ACC112 (cell line): ENCODE data around the gene CEP72.

ENCODE experiments used
- H2AFZ ChIP-seq: fragments of 200-600 bp; sonication (generic); one replicate; pipeline ENCODE4 v1.6.0; 2017; ENCODE audit warnings: antibody characterized with exemption, low read length; ENCODE audit not compliant: unreplicated experiment
- H3K27ac ChIP-seq: fragments of 200-600 bp; sonication (generic); 2 replicates; pipeline ENCODE4 v1.5.1; 2014; ENCODE audit warnings: low read depth, mild to moderate bottlenecking, antibody characterized with exemption, low read length, moderate library complexity
- H3K27me3 ChIP-seq: fragments of 200-600 bp; sonication (generic); 2 replicates; pipeline ENCODE4 v1.6.1; 2014; ENCODE audit warnings: mild to moderate bottlenecking, antibody characterized with exemption, low read length, moderate library complexity, mixed read lengths; ENCODE audit not compliant: insufficient read depth
- H3K36me3 ChIP-seq: fragments of 200-600 bp; sonication (generic); 2 replicates; pipeline ENCODE4 v1.6.1; 2016; ENCODE audit warnings: mild to moderate bottlenecking, antibody characterized with exemption, low read length, moderate library complexity, mixed read lengths; ENCODE audit not compliant: insufficient read depth
- H3K4me1 ChIP-seq: fragments of 200-600 bp; sonication (generic); one replicate; pipeline ENCODE4 v1.6.1; 2016; ENCODE audit warnings: low read length, mixed read lengths; ENCODE audit not compliant: insufficient read depth, unreplicated experiment, control insufficient read depth
- H3K4me3 ChIP-seq: fragments of 200-600 bp; sonication (generic); 2 replicates; pipeline ENCODE4 v1.5.1; 2014; ENCODE audit warnings: mild to moderate bottlenecking, low read depth, low read length
- H3K79me2 ChIP-seq: fragments of 200-600 bp; sonication (generic); one replicate; pipeline ENCODE4 v1.6.0; 2016; ENCODE audit warnings: low read length; ENCODE audit not compliant: control insufficient read depth, unreplicated experiment, insufficient read depth

Gene CEP72

GRCh38 chr5:658103-658502 lies 46.0 kb downstream of the CEP72 start:
- peak overlapping the region; percentile 77 for H3K27ac ChIP-seq
- no peaks in the 10 kb centered on the region for H3K79me2 ChIP-seq
- no peaks in the 10 kb centered on the region for H3K27me3 ChIP-seq
- peaks cover 9% of the 10 kb centered on the region for H3K4me1 ChIP-seq
- peaks cover 29% of the 10 kb centered on the region for H3K36me3 ChIP-seq
- no peak overlapping the region for H3K4me3 ChIP-seq
- no peak overlapping the region for H2AFZ ChIP-seq

DNA sequence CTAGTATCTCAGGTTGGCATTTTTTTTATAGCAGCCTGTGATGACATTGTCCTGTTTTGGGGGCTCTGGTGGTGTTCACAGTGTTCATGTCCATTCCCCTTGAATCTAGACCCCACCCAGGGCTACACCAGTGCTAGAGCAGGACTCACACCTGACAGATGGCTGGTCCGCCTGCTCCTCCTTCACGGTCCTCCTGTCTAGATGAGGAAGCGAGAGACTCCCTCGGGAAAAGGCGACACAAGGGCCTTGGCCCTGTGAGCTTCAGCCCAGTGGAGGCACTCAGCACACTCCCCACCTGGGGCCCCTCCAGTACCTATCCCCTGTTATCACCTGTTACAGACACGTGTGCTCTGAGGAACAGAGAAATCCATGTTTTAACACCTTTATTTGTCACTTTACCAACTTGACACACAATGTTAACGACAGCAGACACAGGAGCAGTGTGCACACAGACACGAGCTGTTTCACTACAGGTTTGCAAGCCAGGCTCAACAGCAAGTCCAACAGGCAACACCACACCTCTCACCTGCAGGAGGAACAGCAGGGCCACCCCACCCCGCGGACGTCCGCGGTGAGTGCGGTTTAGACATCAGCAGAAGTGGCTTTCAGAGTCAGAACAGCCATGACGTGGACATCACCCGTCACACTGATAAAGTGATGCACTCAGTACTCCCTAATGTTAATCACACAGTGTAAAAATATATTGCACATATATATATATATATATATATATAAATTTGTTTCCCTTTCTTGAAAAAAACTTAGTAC lies 47.5 kb downstream of the CEP72 start:
- H3K27ac ChIP-seq, result no peak overlapping the region
- peaks cover 30% of the 10 kb centered on the region for H3K36me3 ChIP-seq
- H2AFZ ChIP-seq, result no peak overlapping the region
- H3K4me1 ChIP-seq, result peaks cover 6% of the 10 kb centered on the region
- H3K79me2 ChIP-seq, result no peaks in the 10 kb centered on the region
- H3K4me3 ChIP-seq, result no peak overlapping the region
- H3K27me3 ChIP-seq, result no peaks in the 10 kb centered on the region

DNA sequence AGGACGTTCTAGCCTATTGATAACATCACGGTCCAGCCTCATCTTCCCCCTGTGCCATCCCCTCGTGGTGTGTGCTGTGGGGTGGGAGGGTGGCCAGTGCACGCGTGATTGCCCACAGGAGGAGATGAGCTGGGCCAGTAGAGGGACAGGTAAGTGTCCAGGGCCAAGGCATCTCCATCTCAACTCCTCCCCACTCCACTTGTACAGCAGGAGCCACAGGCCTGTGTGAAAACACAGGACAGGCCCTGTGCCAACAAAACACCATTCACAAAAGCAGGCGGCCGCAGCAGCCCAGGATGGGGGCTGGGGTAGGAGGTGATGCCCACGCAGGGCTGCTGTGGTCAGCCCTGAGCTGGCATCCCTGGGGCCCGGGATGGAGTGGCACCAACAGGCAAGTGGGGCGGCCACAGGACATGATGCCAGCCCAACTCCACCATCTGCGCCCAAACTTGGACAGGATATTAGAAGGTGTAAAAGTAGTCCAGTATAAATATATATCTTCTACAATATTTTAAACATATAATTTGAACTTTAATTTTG lies 48.4 kb downstream of the CEP72 start:
- no peaks in the 10 kb centered on the region for H3K27me3 ChIP-seq
- H3K4me1 ChIP-seq, result peaks cover 6% of the 10 kb centered on the region
- H3K36me3 ChIP-seq, result peaks cover 30% of the 10 kb centered on the region

GRCh38 chr5:661891-662750 lies 50.0 kb downstream of the CEP72 start:
- Histone ChIP-seq H3K27ac (no peak overlapping the region), H3K79me2 (no peaks in the 10 kb centered on the region), H2AFZ (no peak overlapping the region), H3K4me1 (peaks cover 6% of the 10 kb centered on the region), H3K4me3 (no peak overlapping the region), H3K27me3 (no peaks in the 10 kb centered on the region), H3K36me3 (peaks cover 25% of the 10 kb centered on the region)

More for the DNA sequence above, 48.4 kb downstream of the CEP72 start:
- Histone ChIP-seq H3K4me3 (no peak overlapping the region), H2AFZ (no peak overlapping the region), H3K27ac (no peak overlapping the region), H3K79me2 (no peaks in the 10 kb centered on the region)

DNA sequence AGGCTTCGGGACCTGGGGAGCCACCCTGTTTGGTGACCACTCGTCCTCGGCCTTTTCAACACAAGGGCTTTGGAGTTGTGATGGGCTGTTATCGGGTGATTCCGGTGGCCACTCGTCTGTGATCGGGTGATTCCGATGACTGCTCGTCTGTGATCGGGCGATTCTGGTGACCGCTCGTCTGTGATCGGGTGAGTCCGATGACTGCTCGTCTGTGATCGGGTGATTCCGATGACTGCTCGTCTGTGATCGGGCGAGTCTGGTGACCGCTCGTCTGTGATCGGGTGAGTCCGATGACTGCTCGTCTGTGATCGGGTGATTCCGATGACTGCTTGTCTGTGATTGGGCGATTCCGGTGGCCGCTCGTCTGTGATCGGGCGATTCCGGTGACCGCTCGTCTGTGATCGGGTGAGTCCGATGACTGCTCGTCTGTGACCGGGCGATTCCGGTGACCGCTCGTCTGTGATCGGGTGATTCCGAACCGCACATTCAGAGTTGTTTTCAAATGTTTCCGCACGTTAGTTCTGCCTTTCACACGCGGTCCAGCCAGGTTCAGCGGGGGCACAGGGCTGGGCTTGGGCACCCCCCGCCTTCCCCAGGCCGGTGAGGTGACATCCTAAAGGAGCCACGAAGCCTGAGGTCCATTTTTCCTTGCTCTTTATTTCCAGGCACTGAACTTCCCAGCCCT lies 50.8 kb downstream of the CEP72 start:
- Histone ChIP-seq H2AFZ (no peak overlapping the region), H3K4me1 (peaks cover 4% of the 10 kb centered on the region), H3K27me3 (no peaks in the 10 kb centered on the region), H3K79me2 (no peaks in the 10 kb centered on the region), H3K27ac (no peak overlapping the region), H3K36me3 (peaks cover 25% of the 10 kb centered on the region), H3K4me3 (no peak overlapping the region)

DNA sequence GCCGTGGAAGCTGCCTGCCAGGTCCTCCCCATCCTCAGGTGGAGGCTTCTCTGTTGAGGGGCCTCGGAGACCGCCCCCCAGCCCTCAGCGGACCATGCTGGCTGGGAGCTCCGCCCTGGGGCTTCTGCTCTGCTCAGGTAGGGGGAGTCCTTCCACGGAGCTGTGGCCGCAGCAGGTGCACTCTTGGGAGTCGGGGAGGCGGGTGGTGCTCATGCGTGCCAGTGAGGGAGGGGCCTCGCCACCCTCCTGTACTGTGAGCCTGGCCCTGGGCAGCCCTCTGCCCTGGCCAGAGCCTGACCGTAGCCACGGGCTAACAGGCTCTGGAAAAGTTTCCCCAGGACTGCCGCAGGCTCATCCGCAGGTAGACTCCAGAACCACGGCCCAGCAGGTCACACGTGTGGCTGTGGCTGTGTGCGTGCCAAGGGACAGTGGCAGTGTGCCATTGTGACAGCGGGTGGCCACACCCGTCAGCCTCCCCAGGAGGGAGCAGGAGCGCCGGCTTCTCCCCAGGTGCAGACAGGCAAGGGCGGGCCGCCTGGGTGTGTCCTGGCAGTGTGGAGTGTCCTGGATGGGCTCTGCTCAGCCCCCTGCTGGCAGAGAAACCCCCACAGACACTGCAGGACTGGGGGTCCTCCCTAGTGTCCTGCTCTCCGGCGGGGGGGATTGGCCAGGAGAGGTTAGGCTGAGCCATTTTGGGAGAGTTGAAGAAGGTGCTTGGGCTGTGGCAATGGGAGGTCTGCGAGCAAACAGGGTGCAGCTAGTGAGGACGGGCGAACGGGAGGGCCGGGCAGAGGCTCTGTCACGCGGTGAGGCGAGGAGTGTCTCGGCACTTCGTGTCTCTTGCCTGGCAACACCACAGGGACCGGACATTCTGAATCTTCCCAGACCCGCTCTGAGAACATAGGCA lies 51.5 kb downstream of the CEP72 start:
- H3K36me3 ChIP-seq, result peaks cover 22% of the 10 kb centered on the region
- no peaks in the 10 kb centered on the region for H3K79me2 ChIP-seq

GRCh38 chr5:664343-664993 lies 52.3 kb downstream of the CEP72 start:
- H3K4me1 ChIP-seq, result no peaks in the 10 kb centered on the region
- no peak overlapping the region for H3K4me3 ChIP-seq
- H3K27ac ChIP-seq, result no peak overlapping the region
- no peaks in the 10 kb centered on the region for H3K79me2 ChIP-seq
- peaks cover 16% of the 10 kb centered on the region for H3K36me3 ChIP-seq
- H2AFZ ChIP-seq, result no peak overlapping the region
- no peaks in the 10 kb centered on the region for H3K27me3 ChIP-seq

More for the DNA sequence above, 51.5 kb downstream of the CEP72 start:
- Histone ChIP-seq H3K4me3 (no peak overlapping the region), H2AFZ (no peak overlapping the region), H3K4me1 (no peaks in the 10 kb centered on the region), H3K27ac (no peak overlapping the region), H3K27me3 (no peaks in the 10 kb centered on the region)

- Histone ChIP-seq H3K4me3 (no peak overlapping the region), H2AFZ (no peak overlapping the region), H3K79me2 (no peaks in the 10 kb centered on the region), H3K36me3 (peaks cover 11% of the 10 kb centered on the region; the same call in 1 of the 2 replicates), H3K27ac (no peak overlapping the region), H3K4me1 (no peaks in the 10 kb centered on the region), H3K27me3 (no peaks in the 10 kb centered on the region)
Observed at GRCh38 chr5:664994-665360, 52.8 kb downstream of the CEP72 start.

DNA sequence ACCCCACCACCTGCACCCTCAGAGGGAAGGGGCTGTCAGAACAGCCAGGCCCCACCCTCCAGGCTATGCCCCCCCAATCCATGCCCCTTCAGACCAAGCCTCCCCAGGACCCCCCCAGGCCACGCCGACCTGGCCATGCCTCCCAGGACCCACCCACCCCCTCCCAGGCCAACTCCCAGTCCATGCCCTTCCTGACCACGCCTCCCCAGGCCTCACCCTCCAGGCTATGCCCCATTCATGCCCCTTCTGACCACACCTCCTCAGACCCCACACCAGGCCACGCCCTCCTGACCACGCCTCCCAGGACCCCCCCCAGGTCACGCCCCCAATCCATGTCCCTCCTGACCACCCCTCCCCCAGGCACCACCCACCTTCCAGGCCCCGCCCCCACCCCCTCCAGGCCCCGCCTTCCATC lies 53.4 kb downstream of the CEP72 start:
- H3K4me1 ChIP-seq, result no peaks in the 10 kb centered on the region
- H3K27me3 ChIP-seq, result no peaks in the 10 kb centered on the region
- no peak overlapping the region for H2AFZ ChIP-seq
- no peak overlapping the region for H3K27ac ChIP-seq
- H3K79me2 ChIP-seq, result no peaks in the 10 kb centered on the region
- H3K36me3 ChIP-seq, result peaks cover 10% of the 10 kb centered on the region; the same call in 1 of the 2 replicates
- H3K4me3 ChIP-seq, result no peak overlapping the region
